GM12875 (cell line): Measurements from ENCODE around the gene SLC25A21.

ENCODE experiments used
- H3K4me3 ChIP-seq: one replicate; pipeline ENCODE4 v1.5.1; 2011; ENCODE audit warnings: low read depth, low read length, control low read depth
- CTCF ChIP-seq: IDR thresholded peaks from 2 replicates; pipeline ENCODE4 v1.5.1; 2011; ENCODE audit warnings: low read depth, mild to moderate bottlenecking, control low read depth, inconsistent platforms, low read length, moderate library complexity, borderline replicate concordance; ENCODE audit not compliant: insufficient read depth

The SLC25A21 gene

GRCh38 chr14:36660736-36661505 lies 511.5 kb downstream of the SLC25A21 start:
- peak overlapping the region; percentile 7 for H3K4me3 ChIP-seq

GRCh38 chr14:36659822-36660735 lies 512.3 kb downstream of the SLC25A21 start:
- TF ChIP-seq CTCF: no peak
- no peak overlapping the region for H3K4me3 ChIP-seq

More at GRCh38 chr14:36660736-36661505, 511.5 kb downstream of the SLC25A21 start:
- TF ChIP-seq CTCF: no peak

- TF ChIP-seq CTCF: no peak
These were observed 513.2 kb downstream of the SLC25A21 start for GRCh38 chr14:36659010-36659821.

GRCh38 chr14:36658123-36659009 lies 514.0 kb downstream of the SLC25A21 start:
- TF ChIP-seq CTCF: no peak
- H3K4me3 ChIP-seq: no peak overlapping the region

More at GRCh38 chr14:36659010-36659821, 513.2 kb downstream of the SLC25A21 start:
- H3K4me3 ChIP-seq: no peak overlapping the region

- peak overlapping the region; percentile 5 for H3K4me3 ChIP-seq
- TF ChIP-seq CTCF: no peak
These were observed 514.8 kb downstream of the SLC25A21 start for GRCh38 chr14:36657399-36658122.
